MCF 10A (cell line): ENCODE measurements around the gene CDK10. TPM values are rescaled to one million over a fixed set of nuclear protein-coding genes. Genes with fewer than 3 reads are reported as not detected.

Source experiments
- BruUV-seq: library from RNA; stranded (reverse); fragments of 400-500 nt; replicated peaks from 2 replicates; lab custom pipeline; 2021; lab: Mats Ljungman, UMichigan
- CTCF ChIA-PET: fragments of 300-600 bp; sonication (Branson Sonifier 250); formaldehyde crosslinking; extraction: SDS; loops from one replicate; lab custom pipeline; 2021; ENCODE audit warnings: antibody characterized with exemption, inconsistent platforms; lab: Yijun Ruan, JAX
- POLR2A ChIA-PET: fragments of 300-600, 350-650 bp; sonication (Branson Sonifier 250); formaldehyde crosslinking; extraction: SDS; loops from one replicate; lab custom pipeline; 2020; ENCODE audit warnings: antibody characterized with exemption, inconsistent platforms; lab: Yijun Ruan, JAX
- DNase-seq: peaks from one replicate; pipeline ENCODE4 v3.0.0-alpha.2; 2018; ENCODE audit not compliant: unreplicated experiment
- H3K27ac Mint-ChIP-seq: one replicate; pipeline ENCODE4 v1.8.0; 2022; ENCODE audit warnings: mild to moderate bottlenecking, low read depth, mixed read lengths; ENCODE audit not compliant: unreplicated experiment
- H3K27me3 Mint-ChIP-seq: one replicate; pipeline ENCODE4 v1.8.0; 2022; ENCODE audit warnings: mixed read lengths; ENCODE audit not compliant: insufficient read depth, unreplicated experiment
- H3K36me3 Mint-ChIP-seq: one replicate; pipeline ENCODE4 v1.8.0; 2022; ENCODE audit warnings: mild to moderate bottlenecking, moderate library complexity, mixed read lengths; ENCODE audit not compliant: insufficient read depth, unreplicated experiment
- H3K4me1 Mint-ChIP-seq: one replicate; pipeline ENCODE4 v1.8.0; 2022; ENCODE audit warnings: mixed read lengths; ENCODE audit not compliant: insufficient read depth, unreplicated experiment
- H3K4me3 Mint-ChIP-seq: one replicate; pipeline ENCODE4 v1.8.0; 2022; ENCODE audit warnings: mild to moderate bottlenecking, moderate library complexity, mixed read lengths; ENCODE audit not compliant: unreplicated experiment
- H3K9me3 Mint-ChIP-seq: one replicate; pipeline ENCODE4 v1.8.0; 2022; ENCODE audit warnings: mixed read lengths; ENCODE audit not compliant: unreplicated experiment
- CTCF ChIP-seq: fragments of 200-600 bp; IDR thresholded peaks from one replicate; pipeline ENCODE4 v1.8.0; 2022; ENCODE audit warnings: antibody characterized with exemption, mild to moderate bottlenecking; ENCODE audit not compliant: unreplicated experiment
- intact Hi-C: fragments of 100-400 bp; cut with micrococcal nuclease; formaldehyde crosslinking; loops from 2 replicates; pipeline ENCODE4 v1.14.1; 2022
- total RNA-seq: library from RNA; stranded (reverse); gene quantifications from 2 replicates; pipeline ENCODE4 v1.2.3, GENCODE V29; 2022

The CDK10 gene
- total RNA-seq, 1 experiment from 2014 or later, result 83.4 TPM

- no TSS peak for BruUV-seq
- Mint-ChIP-seq H3K9me3 (no peaks in the 10 kb centered on the region), H3K27ac (no peak overlapping the region), H3K36me3 (peaks cover 86% of the 10 kb centered on the region), H3K4me1 (no peaks in the 10 kb centered on the region), H3K4me3 (no peak overlapping the region), H3K27me3 (no peaks in the 10 kb centered on the region)
- ChIA-PET CTCF (interaction anchor here (1.2 to 1.4 kb wide), 2 partner anchors 38 to 122 kb away, joined by 4 to 5 read pairs; no protein-coding TSS in a partner anchor), POLR2A (interaction anchor here (0.8 kb wide), 1 partner anchor 18 kb away, joined by 3 read pairs; no protein-coding TSS in a partner anchor)
- intact Hi-C loops, result no loop called here
- TF ChIP-seq CTCF, result no peak
- no peak for DNase-seq
These were observed 51.5 kb downstream of the CDK10 start for GRCh38 chr16:89738072-89738377.

DNA sequence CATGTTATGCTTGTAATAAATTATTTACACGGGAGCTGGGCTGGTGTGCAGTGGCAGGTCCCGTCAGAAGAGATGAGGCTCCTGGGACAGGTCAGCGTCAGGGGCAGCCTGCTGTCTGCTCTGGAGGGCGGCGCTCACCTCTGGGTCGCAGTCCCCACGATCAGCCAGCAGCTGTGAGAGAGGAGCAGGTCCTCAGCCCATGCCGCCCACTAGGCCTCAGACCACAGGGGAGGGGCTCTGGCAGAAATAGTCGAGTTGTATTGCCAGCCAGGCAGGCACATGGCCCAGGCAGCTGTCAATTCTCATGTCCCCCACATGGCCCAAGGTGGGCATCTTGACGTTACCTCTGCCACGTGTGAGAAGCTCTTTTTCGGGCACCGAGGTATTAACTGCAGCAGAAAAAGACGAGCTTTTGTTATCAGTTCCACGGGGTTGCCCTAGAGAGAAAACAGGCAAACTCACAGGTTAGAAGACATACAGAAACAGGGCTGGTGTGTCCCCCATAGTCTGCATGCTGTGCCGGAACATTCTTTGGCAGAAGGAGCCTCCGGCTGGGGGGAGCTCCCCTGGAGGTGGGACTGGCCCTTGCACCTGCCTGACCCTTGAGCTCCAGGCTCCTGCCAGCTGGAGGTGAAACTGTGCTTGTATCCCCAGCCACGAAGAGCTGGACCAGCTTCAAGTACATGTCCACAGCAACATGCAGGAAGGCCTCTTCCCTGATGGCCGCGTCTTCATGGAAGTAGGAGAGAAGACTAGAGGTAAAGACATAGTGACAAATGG lies 52.2 kb downstream of the CDK10 start:
- peaks cover 87% of the 10 kb centered on the region for H3K36me3 Mint-ChIP-seq
- DNase-seq, result no peak
- no peaks in the 10 kb centered on the region for H3K4me1 Mint-ChIP-seq
- H3K9me3 Mint-ChIP-seq, result no peaks in the 10 kb centered on the region
- POLR2A ChIA-PET, result interaction anchor here (0.9 kb wide), 2 partner anchors 15 to 19 kb away, joined by 3 to 4 read pairs; no protein-coding TSS in a partner anchor
- TF ChIP-seq CTCF, result no peak
- H3K27me3 Mint-ChIP-seq, result no peaks in the 10 kb centered on the region
- H3K27ac Mint-ChIP-seq, result no peak overlapping the region
- CTCF ChIA-PET, result interaction anchor here (0.9 to 1.4 kb wide), 3 partner anchors 39 to 122 kb away, joined by 3 to 5 read pairs (median 4); no protein-coding TSS in a partner anchor
- intact Hi-C loops, result no loop called here
- BruUV-seq, result no TSS peak
- no peak overlapping the region for H3K4me3 Mint-ChIP-seq

DNA sequence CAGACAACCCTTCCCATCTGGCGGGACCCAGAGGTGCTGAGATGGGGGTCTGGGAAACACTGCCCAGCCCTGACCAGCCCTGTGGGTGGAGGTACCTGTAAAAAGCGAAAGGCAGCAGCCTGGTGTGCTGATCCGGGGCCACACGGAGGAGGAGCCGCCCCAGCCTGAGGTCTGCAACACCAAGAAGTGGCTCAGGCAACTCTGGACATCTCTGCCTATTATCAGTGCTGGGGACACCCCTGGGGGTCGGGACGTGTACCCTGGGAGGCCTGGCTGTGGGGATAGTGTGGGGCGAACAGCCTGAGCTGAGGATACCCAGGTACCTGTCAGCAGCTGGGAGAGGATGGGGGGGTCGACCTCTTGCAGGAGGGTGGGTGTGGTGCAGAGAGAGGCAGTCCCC lies 52.9 kb downstream of the CDK10 start:
- CTCF ChIA-PET, result interaction anchor here (0.6 to 1.4 kb wide), 3 partner anchors 17 to 121 kb away, joined by 3 to 5 read pairs (median 4); no protein-coding TSS in a partner anchor
- DNase-seq, result no peak
- Mint-ChIP-seq H3K36me3 (peaks cover 82% of the 10 kb centered on the region), H3K4me3 (no peak overlapping the region), H3K4me1 (no peaks in the 10 kb centered on the region), H3K9me3 (no peaks in the 10 kb centered on the region), H3K27me3 (no peaks in the 10 kb centered on the region), H3K27ac (no peak overlapping the region)
- POLR2A ChIA-PET, result interaction anchor here (0.9 to 1.1 kb wide), 2 partner anchors 20 to 34 kb away, joined by 3 read pairs; no protein-coding TSS in a partner anchor
- no peak for TF ChIP-seq CTCF
- no TSS peak for BruUV-seq
- intact Hi-C loops, result no loop called here

- Mint-ChIP-seq H3K27ac (no peak overlapping the region), H3K4me3 (no peak overlapping the region), H3K9me3 (no peaks in the 10 kb centered on the region), H3K4me1 (no peaks in the 10 kb centered on the region), H3K27me3 (no peaks in the 10 kb centered on the region), H3K36me3 (peaks cover 68% of the 10 kb centered on the region)
- ChIA-PET POLR2A (interaction anchor here (0.6 to 1.0 kb wide), 5 partner anchors 12 to 41 kb away, joined by 3 read pairs; partner anchors contain the start of gene VPS9D1), CTCF (interaction anchor here (0.6 kb wide), 1 partner anchor 41 kb away, joined by 3 read pairs; no protein-coding TSS in a partner anchor)
- intact Hi-C loops, result no loop called here
- TF ChIP-seq CTCF, result no peak
- DNase-seq, result no peak
- no TSS peak for BruUV-seq
These were observed 55.0 kb downstream of the CDK10 start for GRCh38 chr16:89741342-89742014.
